GM12801 (cell line): Measurements from ENCODE around the gene STK11IP.

Experiments used
- TF ChIP-seq, protein P1 (sequence below): IDR thresholded peaks from one replicate; pipeline ENCODE4 v1.5.1; 2011; ENCODE audit warnings: control low read depth; ENCODE audit not compliant: insufficient read length; ENCODE audit errors: extremely low read depth

Gene STK11IP

DNA sequence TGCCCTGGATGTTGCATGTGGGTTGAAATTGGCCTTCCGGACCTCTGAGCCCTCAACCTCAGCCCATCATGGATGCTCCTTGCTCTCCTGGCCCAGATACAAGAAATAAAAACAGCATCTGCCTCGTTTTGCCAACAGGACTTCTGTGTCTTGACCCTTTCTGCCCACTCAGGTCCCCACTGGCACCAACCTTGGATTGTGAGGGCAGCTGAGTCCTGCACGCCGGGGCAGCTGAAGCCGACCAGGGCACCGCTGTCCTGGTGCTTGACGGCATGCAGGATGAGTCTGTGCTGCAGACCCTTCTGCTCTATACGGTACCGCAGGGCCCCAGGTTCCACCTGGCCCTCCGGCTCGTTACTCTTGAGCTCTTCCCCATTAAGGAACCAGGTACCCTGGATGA lies 31.0 kb upstream of the STK11IP start:
- TF ChIP-seq, protein P1, sequence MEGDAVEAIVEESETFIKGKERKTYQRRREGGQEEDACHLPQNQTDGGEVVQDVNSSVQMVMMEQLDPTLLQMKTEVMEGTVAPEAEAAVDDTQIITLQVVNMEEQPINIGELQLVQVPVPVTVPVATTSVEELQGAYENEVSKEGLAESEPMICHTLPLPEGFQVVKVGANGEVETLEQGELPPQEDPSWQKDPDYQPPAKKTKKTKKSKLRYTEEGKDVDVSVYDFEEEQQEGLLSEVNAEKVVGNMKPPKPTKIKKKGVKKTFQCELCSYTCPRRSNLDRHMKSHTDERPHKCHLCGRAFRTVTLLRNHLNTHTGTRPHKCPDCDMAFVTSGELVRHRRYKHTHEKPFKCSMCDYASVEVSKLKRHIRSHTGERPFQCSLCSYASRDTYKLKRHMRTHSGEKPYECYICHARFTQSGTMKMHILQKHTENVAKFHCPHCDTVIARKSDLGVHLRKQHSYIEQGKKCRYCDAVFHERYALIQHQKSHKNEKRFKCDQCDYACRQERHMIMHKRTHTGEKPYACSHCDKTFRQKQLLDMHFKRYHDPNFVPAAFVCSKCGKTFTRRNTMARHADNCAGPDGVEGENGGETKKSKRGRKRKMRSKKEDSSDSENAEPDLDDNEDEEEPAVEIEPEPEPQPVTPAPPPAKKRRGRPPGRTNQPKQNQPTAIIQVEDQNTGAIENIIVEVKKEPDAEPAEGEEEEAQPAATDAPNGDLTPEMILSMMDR: no peak

DNA sequence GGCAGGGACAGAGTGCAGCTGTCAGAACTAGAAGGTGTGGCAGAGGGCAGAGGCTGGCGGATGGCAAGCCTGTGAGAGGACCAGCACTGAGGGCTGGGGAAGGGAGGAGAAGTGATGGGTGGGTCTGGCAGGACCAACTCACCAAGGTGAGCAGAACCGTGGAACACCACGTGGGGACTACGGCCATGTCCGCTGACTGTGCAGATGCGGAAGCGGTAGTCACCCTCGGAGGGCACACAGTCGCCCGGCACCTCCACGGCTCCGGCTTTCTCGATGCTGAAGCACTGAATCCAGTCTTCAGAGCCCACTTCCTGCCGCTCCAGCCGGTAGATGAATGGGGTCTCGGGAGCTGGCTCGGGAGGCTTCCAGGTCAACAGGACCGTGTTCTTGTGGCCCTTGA lies 30.5 kb upstream of the STK11IP start:
- TF ChIP-seq, protein P1: no peak

DNA sequence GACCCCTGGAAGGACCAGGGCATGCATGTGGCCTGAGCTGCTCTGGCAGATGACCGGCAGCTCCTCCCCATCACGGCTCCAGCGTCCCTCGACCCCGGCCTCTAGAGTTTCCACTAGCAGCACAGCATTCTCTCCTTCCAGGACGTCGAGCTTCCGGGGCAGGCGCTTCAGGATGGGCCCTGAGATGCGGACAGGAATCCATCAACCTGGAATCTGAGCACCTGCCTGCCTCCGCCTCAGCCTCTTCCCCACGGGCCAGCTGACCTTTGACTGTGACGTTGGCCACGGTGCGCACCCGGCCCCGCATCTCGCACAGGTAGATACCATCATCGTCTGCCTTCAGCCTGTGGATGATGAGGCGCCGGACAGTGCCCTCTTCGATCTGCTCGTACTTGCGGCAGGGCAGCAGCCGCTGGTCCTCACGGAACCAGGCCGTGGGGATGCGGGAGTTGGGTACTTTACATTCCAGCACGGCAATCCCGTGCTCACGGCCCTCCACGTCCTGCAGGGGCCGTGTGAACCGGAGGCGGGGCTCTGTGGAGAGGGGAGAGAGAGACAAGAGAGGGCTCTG lies 29.8 kb upstream of the STK11IP start:
- TF ChIP-seq, protein P1: no peak

DNA sequence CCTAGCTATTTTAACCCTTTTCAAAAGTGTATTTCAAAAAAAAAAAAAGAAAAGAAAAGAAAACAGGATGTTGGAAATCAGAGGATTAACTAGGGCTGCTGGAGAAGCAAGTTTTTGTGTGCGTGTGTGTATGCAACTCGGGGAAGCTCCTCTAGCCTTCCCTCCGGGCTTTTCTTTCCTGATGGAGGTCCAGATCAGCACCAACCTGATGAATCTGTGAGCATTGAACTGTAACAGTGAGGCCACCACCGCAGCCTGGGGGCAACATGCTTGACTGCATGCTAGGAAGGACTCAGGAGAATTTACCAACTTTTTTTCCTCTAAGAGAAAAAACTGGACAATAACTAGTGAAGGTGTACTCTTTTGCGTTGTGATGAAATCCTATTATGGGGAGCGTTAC lies 28.6 kb upstream of the STK11IP start:
- TF ChIP-seq, protein P1: no peak

- TF ChIP-seq, protein P1: no peak
These were observed 28.0 kb upstream of the STK11IP start for GRCh38 chr2:219569635-219570034.

- TF ChIP-seq, protein P1: no peak
These were observed 27.3 kb upstream of the STK11IP start for GRCh38 chr2:219570194-219570923.

- TF ChIP-seq, protein P1: no peak
These were observed 26.7 kb upstream of the STK11IP start for GRCh38 chr2:219570924-219571310.
